Peyer's patch (tissue), 4 donors: ENCODE measurements around the gene OR52L1.

ENCODE experiments used
- POLR2A ChIP-seq, 2 donors: fragments of 450-650 bp; IDR thresholded peaks; one replicate each; pipeline ENCODE4 v1.5.1; 2017; ENCODE audit warnings: antibody characterized with exemption in 2 of 2, mild to moderate bottlenecking in 2 of 2, moderate library complexity in 2 of 2
- TF ChIP-seq, protein P1 (sequence below), 6 experiments: fragments of 450-650 bp in 4 of 6; fragments of 200-600 bp in 2 of 6; sonication (generic) in 1 of 6; IDR thresholded peaks; one replicate each; pipeline ENCODE4 v1.5.1; 2017 to 2019; ENCODE audit warnings: antibody characterized with exemption in 6 of 6, mild to moderate bottlenecking in 3 of 6, moderate library complexity in 1 of 6

- TF ChIP-seq, protein P1, sequence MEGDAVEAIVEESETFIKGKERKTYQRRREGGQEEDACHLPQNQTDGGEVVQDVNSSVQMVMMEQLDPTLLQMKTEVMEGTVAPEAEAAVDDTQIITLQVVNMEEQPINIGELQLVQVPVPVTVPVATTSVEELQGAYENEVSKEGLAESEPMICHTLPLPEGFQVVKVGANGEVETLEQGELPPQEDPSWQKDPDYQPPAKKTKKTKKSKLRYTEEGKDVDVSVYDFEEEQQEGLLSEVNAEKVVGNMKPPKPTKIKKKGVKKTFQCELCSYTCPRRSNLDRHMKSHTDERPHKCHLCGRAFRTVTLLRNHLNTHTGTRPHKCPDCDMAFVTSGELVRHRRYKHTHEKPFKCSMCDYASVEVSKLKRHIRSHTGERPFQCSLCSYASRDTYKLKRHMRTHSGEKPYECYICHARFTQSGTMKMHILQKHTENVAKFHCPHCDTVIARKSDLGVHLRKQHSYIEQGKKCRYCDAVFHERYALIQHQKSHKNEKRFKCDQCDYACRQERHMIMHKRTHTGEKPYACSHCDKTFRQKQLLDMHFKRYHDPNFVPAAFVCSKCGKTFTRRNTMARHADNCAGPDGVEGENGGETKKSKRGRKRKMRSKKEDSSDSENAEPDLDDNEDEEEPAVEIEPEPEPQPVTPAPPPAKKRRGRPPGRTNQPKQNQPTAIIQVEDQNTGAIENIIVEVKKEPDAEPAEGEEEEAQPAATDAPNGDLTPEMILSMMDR (IDR thresholded peaks at IDR 0.05) = no peak
- TF ChIP-seq POLR2A (IDR thresholded peaks at IDR 0.05) = no peak
Observed at GRCh38 chr11:5983443-5983842, 3.3 kb downstream of the OR52L1 start.
